NCI-H2196 treated with DMSO at 0.1 percent for 48 hours (cell line): ENCODE data around the gene GID8.
A peak's percentile ranks its signal among the peaks of the same experiment; 100 is the strongest.
"Not testable (repeated sequence)": the region's sequence is repeated elsewhere in the genome, so short reads cannot be mapped to it uniquely, and the experiment has no call there.

Source experiments
- DNase-seq: peaks from one replicate; lab custom pipeline; 2025; ENCODE audit not compliant: unreplicated experiment; lab: John Stamatoyannopoulos, UW

Gene GID8

GRCh38 chr20:62921119-62921687, 16.7 kb upstream of the GID8 start:
- peak; percentile 36 for DNase-seq

- no peak for DNase-seq
Measured at GRCh38 chr20:62922451-62922921, 15.5 kb upstream of the GID8 start.

- not testable (repeated sequence) for DNase-seq
Measured at GRCh38 chr20:62923059-62923668, 14.8 kb upstream of the GID8 start.

- no peak for DNase-seq
Measured at GRCh38 chr20:62923669-62924441, 14.1 kb upstream of the GID8 start.

- no peak for DNase-seq
Measured at GRCh38 chr20:62924442-62925075, 13.4 kb upstream of the GID8 start.

- DNase-seq: no peak
Measured at GRCh38 chr20:62925076-62925419, 12.9 kb upstream of the GID8 start.

GRCh38 chr20:62925420-62926228, 12.3 kb upstream of the GID8 start:
- no peak for DNase-seq

GRCh38 chr20:62926229-62927127, 11.5 kb upstream of the GID8 start, which contains the start of gene DIDO1:
DIDO1 (minus strand) TSS chr20:62926505.
- peak; percentile 83 for DNase-seq

- DNase-seq: no peak
Measured at GRCh38 chr20:62927128-62927705, 10.7 kb upstream of the GID8 start.

- DNase-seq: no peak
Measured at GRCh38 chr20:62928246-62928939, 9.6 kb upstream of the GID8 start.

GRCh38 chr20:62929051-62929538, 8.9 kb upstream of the GID8 start:
- DNase-seq: no peak

GRCh38 chr20:62931464-62931863, 6.5 kb upstream of the GID8 start:
- DNase-seq: no peak

GRCh38 chr20:62933966-62934365, 4.0 kb upstream of the GID8 start:
- DNase-seq: no peak

GRCh38 chr20:62935204-62935967, 2.6 kb upstream of the GID8 start:
- no peak for DNase-seq

GRCh38 chr20:62935968-62936585, 1.9 kb upstream of the GID8 start:
- DNase-seq: no peak

GRCh38 chr20:62937268-62938104, 461 bp upstream of the GID8 start:
- peak; percentile 93 for DNase-seq

- no peak for DNase-seq
Measured at GRCh38 chr20:62940875-62941274, 2.9 kb downstream of the GID8 start.
